HepG2 (cell line): ENCODE results near the gene UQCR11. TPM values are rescaled to one million over a fixed set of nuclear protein-coding genes. Genes with fewer than 3 reads are reported as not detected.

Experiments
- AGO2 ChIP-seq: fragments of 200-400 bp; formaldehyde crosslinking; optimal IDR thresholded peaks from 2 replicates; pipeline ENCODE3; 2017; ENCODE audit warnings: mild to moderate bottlenecking, low read depth, low read length, moderate library complexity
- CENPT ChIP-seq: sonication (generic); formaldehyde crosslinking; IDR thresholded peaks from 2 replicates; pipeline ENCODE4 v1.8.0; 2022; ENCODE audit warnings: low read depth, mild to moderate bottlenecking, moderate library complexity, missing genetic modification reagents
- MXI1 ChIP-seq: IDR thresholded peaks from 3 replicates; pipeline ENCODE4 v1.6.1; 2012; ENCODE audit warnings: low read depth, low read length, inconsistent platforms, borderline replicate concordance
- RBM22 ChIP-seq: fragments of 200-400 bp; formaldehyde crosslinking; optimal IDR thresholded peaks from 2 replicates; pipeline ENCODE3; 2017; ENCODE audit warnings: mild to moderate bottlenecking, low read length, moderate library complexity
- SNAI1 ChIP-seq: sonication (generic); formaldehyde crosslinking; IDR thresholded peaks from 2 replicates; pipeline ENCODE4 v1.5.0; 2020; ENCODE audit warnings: mild to moderate bottlenecking, missing genetic modification reagents, borderline replicate concordance
- ZNF230 ChIP-seq: sonication (generic); formaldehyde crosslinking; IDR thresholded peaks from 2 replicates; pipeline ENCODE4 v1.4.0; 2020; ENCODE audit warnings: mild to moderate bottlenecking, missing genetic modification reagents
- ZNF263 ChIP-seq: sonication (generic); formaldehyde crosslinking; IDR thresholded peaks from 2 replicates; pipeline ENCODE4 v1.4.0; 2020; ENCODE audit warnings: missing genetic modification reagents
- polyA plus RNA-seq, 8 experiments: library from polyadenylated mRNA; depleted of rRNA in 3 of 8; stranded (reverse) in 7 of 8; unstranded in 1 of 8; fragments of >200 nt; fragmentation: Illumina TruSeq in 4 of 8; extraction: Trizol in 4 of 8; gene quantifications; 2 replicates each; pipeline versions ENCODE4 v1.2.1 to v1.2.3, GENCODE V29; 2011 to 2016; ENCODE audit warnings: low read depth in 4 of 8, missing spikeins in 1 of 8, mixed read lengths in 1 of 8; ENCODE audit not compliant: insufficient read depth in 1 of 8
- total RNA-seq, 5 experiments: library from RNA; depleted of rRNA; stranded (reverse); fragments of >200 nt; fragmentation: Illumina TruSeq; extraction: Trizol; gene quantifications; 2 replicates each; pipeline ENCODE4 v1.2.3, GENCODE V29; 2016; ENCODE audit warnings: low read depth in 1 of 5
- TF ChIP-seq, protein P1 (sequence below): sonication (generic); formaldehyde crosslinking; IDR thresholded peaks from 2 replicates; pipeline ENCODE4 v1.4.0; 2020; ENCODE audit warnings: missing genetic modification reagents, mild to moderate bottlenecking, borderline replicate concordance
- TF ChIP-seq, protein P2 (sequence below): sonication (generic); formaldehyde crosslinking; IDR thresholded peaks from 2 replicates; pipeline ENCODE4 v1.5.1; 2020; ENCODE audit warnings: missing genetic modification reagents, mild to moderate bottlenecking, borderline replicate concordance
- TF ChIP-seq, protein P3 (sequence below): sonication (generic); formaldehyde crosslinking; conservative IDR thresholded peaks from 2 replicates; pipeline ENCODE4 v1.4.0; 2020; ENCODE audit warnings: mild to moderate bottlenecking, missing genetic modification reagents, moderate library complexity
- TF ChIP-seq, protein P4 (sequence below): IDR thresholded peaks from 2 replicates; pipeline ENCODE4 v1.6.1; 2016
- TF ChIP-seq, protein P5 (sequence below): sonication (generic); formaldehyde crosslinking; IDR thresholded peaks from 2 replicates; pipeline ENCODE4 v1.4.0; 2020; ENCODE audit warnings: mild to moderate bottlenecking, missing genetic modification reagents
- TF ChIP-seq, protein P6 (sequence below): sonication (generic); formaldehyde crosslinking; IDR thresholded peaks from 2 replicates; pipeline ENCODE4 v1.4.0; 2020; ENCODE audit warnings: mild to moderate bottlenecking, missing genetic modification reagents
- TF ChIP-seq, protein P7 (sequence below): sonication (generic); formaldehyde crosslinking; IDR thresholded peaks from 2 replicates; pipeline ENCODE4 v1.4.0; 2020; ENCODE audit warnings: mild to moderate bottlenecking, missing genetic modification reagents
- TF ChIP-seq, protein P8 (sequence below): sonication (generic); formaldehyde crosslinking; IDR thresholded peaks from 2 replicates; pipeline ENCODE4 v1.5.1; 2020; ENCODE audit warnings: mild to moderate bottlenecking, missing genetic modification reagents, moderate library complexity

Gene UQCR11
- total and polyA plus RNA-seq, 2 of the 13 experiments (the other 11 are each of a cell fraction or from before 2014, with no cell fraction given): 125 to 214 TPM

DNA sequence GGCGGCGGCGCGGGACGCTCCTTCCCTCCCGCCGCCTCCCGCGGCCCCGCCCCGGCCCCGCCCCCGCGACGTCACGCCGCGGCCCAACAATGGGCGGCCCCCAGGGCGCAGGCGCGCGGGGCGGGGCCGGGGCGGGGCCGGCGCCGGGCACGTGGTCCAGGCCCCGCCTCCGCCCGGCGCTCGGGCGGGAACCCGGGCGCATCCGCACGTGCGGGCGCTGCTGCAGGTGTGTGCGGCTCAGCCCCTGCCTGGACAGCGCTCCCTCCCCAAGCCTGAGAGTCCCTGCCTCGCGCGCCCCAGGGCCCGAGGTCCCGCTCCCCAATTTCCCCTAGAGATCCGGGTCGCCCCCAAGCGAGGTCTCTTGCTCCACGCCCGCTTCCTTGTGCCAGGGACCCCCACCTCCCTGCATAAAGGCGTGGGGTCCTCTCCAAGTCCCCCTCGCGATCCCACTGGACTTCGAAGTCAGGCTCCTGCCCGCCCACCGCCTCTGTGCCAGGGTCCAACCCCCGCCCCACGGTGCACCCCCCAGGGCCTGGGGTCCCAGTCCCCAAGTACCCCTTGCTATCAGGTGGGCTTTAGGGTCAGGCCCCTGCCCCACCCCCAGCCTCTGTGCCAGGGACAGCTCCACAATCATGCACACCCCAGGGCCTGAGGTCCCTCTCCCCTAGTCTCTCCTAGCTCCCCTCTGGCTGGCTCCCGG lies 36.8 kb downstream of the UQCR11 start, which contains the start of gene MEX3D (continued):
- TF ChIP-seq, protein P1, sequence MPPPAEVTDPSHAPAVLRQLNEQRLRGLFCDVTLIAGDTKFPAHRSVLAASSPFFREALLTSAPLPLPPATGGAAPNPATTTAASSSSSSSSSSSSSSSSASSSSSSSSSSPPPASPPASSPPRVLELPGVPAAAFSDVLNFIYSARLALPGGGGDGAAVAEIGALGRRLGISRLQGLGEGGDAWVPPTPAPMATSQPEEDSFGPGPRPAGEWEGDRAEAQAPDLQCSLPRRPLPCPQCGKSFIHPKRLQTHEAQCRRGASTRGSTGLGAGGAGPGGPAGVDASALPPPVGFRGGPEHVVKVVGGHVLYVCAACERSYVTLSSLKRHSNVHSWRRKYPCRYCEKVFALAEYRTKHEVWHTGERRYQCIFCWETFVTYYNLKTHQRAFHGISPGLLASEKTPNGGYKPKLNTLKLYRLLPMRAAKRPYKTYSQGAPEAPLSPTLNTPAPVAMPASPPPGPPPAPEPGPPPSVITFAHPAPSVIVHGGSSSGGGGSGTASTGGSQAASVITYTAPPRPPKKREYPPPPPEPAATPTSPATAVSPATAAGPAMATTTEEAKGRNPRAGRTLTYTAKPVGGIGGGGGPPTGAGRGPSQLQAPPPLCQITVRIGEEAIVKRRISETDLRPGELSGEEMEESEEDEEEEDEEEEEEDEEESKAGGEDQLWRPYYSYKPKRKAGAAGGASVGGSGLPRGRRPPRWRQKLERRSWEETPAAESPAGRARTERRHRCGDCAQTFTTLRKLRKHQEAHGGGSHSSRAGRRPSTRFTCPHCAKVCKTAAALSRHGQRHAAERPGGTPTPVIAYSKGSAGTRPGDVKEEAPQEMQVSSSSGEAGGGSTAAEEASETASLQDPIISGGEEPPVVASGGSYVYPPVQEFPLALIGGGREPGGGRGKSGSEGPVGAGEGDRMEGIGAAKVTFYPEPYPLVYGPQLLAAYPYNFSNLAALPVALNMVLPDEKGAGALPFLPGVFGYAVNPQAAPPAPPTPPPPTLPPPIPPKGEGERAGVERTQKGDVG (CRISPR knock-in tag): no peak
- TF ChIP-seq SNAI1 (CRISPR knock-in tag) (0 out of 2 replicates have a peak, but pooled peaks have one; percentile 45), RBM22 (no peak), AGO2 (no peak), CENPT (CRISPR knock-in tag) (peak; percentile 95), ZNF230 (CRISPR knock-in tag) (peak; percentile 88; the same call in 1 of the 2 replicates), ZNF263 (CRISPR knock-in tag) (peak; percentile 59; the same call in 1 of the 2 replicates), MXI1 (peak; percentile 83; the same call in 1 of the 3 replicates)
- TF ChIP-seq, protein P2, sequence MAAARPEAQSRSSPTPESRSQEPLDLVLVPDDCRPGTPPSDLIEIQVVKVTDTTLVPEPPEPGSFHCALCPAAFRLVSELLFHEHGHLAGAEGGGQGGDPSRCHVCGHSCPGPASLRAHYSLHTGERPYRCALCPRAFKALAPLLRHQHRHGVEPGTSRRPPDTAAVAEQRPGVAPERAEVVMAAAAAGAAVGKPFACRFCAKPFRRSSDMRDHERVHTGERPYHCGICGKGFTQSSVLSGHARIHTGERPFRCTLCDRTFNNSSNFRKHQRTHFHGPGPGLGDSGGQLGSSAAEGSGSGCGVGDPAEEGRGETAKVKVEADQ (CRISPR knock-in tag): peak; percentile 48; the same call in 1 of the 2 replicates
- TF ChIP-seq, protein P3, sequence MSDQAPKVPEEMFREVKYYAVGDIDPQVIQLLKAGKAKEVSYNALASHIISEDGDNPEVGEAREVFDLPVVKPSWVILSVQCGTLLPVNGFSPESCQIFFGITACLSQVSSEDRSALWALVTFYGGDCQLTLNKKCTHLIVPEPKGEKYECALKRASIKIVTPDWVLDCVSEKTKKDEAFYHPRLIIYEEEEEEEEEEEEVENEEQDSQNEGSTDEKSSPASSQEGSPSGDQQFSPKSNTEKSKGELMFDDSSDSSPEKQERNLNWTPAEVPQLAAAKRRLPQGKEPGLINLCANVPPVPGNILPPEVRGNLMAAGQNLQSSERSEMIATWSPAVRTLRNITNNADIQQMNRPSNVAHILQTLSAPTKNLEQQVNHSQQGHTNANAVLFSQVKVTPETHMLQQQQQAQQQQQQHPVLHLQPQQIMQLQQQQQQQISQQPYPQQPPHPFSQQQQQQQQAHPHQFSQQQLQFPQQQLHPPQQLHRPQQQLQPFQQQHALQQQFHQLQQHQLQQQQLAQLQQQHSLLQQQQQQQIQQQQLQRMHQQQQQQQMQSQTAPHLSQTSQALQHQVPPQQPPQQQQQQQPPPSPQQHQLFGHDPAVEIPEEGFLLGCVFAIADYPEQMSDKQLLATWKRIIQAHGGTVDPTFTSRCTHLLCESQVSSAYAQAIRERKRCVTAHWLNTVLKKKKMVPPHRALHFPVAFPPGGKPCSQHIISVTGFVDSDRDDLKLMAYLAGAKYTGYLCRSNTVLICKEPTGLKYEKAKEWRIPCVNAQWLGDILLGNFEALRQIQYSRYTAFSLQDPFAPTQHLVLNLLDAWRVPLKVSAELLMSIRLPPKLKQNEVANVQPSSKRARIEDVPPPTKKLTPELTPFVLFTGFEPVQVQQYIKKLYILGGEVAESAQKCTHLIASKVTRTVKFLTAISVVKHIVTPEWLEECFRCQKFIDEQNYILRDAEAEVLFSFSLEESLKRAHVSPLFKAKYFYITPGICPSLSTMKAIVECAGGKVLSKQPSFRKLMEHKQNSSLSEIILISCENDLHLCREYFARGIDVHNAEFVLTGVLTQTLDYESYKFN: 0 out of 2 replicates have a peak, but pooled peaks have one; percentile 19
- TF ChIP-seq, protein P4, sequence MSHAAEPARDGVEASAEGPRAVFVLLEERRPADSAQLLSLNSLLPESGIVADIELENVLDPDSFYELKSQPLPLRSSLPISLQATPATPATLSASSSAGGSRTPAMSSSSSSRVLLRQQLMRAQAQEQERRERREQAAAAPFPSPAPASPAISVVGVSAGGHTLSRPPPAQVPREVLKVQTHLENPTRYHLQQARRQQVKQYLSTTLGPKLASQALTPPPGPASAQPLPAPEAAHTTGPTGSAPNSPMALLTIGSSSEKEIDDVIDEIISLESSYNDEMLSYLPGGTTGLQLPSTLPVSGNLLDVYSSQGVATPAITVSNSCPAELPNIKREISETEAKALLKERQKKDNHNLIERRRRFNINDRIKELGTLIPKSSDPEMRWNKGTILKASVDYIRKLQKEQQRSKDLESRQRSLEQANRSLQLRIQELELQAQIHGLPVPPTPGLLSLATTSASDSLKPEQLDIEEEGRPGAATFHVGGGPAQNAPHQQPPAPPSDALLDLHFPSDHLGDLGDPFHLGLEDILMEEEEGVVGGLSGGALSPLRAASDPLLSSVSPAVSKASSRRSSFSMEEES (CRISPR knock-in tag): peak; percentile 53; the same call in 1 of the 2 replicates
- TF ChIP-seq, protein P5, sequence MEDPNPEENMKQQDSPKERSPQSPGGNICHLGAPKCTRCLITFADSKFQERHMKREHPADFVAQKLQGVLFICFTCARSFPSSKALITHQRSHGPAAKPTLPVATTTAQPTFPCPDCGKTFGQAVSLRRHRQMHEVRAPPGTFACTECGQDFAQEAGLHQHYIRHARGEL: no peak; the same call in 1 of the 2 replicates
- TF ChIP-seq, protein P6, sequence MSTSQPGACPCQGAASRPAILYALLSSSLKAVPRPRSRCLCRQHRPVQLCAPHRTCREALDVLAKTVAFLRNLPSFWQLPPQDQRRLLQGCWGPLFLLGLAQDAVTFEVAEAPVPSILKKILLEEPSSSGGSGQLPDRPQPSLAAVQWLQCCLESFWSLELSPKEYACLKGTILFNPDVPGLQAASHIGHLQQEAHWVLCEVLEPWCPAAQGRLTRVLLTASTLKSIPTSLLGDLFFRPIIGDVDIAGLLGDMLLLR (CRISPR knock-in tag): peak; percentile 85
- TF ChIP-seq, protein P7, sequence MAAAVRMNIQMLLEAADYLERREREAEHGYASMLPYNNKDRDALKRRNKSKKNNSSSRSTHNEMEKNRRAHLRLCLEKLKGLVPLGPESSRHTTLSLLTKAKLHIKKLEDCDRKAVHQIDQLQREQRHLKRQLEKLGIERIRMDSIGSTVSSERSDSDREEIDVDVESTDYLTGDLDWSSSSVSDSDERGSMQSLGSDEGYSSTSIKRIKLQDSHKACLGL (CRISPR knock-in tag): peak; percentile 94
- TF ChIP-seq, protein P8, sequence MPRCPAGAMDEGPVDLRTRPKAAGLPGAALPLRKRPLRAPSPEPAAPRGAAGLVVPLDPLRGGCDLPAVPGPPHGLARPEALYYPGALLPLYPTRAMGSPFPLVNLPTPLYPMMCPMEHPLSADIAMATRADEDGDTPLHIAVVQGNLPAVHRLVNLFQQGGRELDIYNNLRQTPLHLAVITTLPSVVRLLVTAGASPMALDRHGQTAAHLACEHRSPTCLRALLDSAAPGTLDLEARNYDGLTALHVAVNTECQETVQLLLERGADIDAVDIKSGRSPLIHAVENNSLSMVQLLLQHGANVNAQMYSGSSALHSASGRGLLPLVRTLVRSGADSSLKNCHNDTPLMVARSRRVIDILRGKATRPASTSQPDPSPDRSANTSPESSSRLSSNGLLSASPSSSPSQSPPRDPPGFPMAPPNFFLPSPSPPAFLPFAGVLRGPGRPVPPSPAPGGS (CRISPR knock-in tag): peak; percentile 67; the same call in 1 of the 2 replicates
